GM12891 (cell line): ENCODE measurements around the gene DGCR2.
"Not testable (repeated sequence)": the region's sequence is repeated elsewhere in the genome, so short reads cannot be mapped to it uniquely, and the experiment has no call there.

Source experiments
- DNase-seq: peaks from one replicate; pipeline ENCODE4 v3.0.0; 2011; ENCODE audit warnings: low spot score; ENCODE audit not compliant: insufficient read length
- FAIRE-seq: peaks from 2 replicates; lab custom pipeline; 2011; peaks lifted over from hg19 to GRCh38; lab: Jason Lieb, UNC
- PAX5 ChIP-seq: IDR thresholded peaks from 2 replicates; pipeline ENCODE4 v1.6.1; 2011; ENCODE audit warnings: low read length, moderate library complexity, mild to moderate bottlenecking; ENCODE audit not compliant: insufficient read depth, severe bottlenecking
- POLR2A ChIP-seq: IDR thresholded peaks from 2 replicates; pipeline ENCODE4 v1.6.1; 2011; ENCODE audit warnings: low read depth, low read length, control low read depth
- POLR2AphosphoS5 ChIP-seq: IDR thresholded peaks from 2 replicates; pipeline ENCODE4 v1.6.1; 2011; ENCODE audit warnings: low read depth, low read length, control low read depth
- POU2F2 ChIP-seq: IDR thresholded peaks from 2 replicates; pipeline ENCODE4 v1.6.1; 2011; ENCODE audit warnings: low read depth, mild to moderate bottlenecking, control low read depth, low read length, moderate library complexity
- SPI1 ChIP-seq: IDR thresholded peaks from 2 replicates; pipeline ENCODE4 v1.6.1; 2011; ENCODE audit warnings: low read depth, low read length, control low read depth
- TAF1 ChIP-seq: IDR thresholded peaks from 2 replicates; pipeline ENCODE4 v1.6.1; 2011; ENCODE audit warnings: low read depth, low read length, control low read depth

The DGCR2 gene

GRCh38 chr22:19060356-19061009, 61.7 kb downstream of the DGCR2 start:
- no peak for FAIRE-seq
- no peak for DNase-seq
- no peak for TF ChIP-seq POLR2A

GRCh38 chr22:19059481-19060278, 62.5 kb downstream of the DGCR2 start:
- DNase-seq = no peak
- no peak for FAIRE-seq
- TF ChIP-seq POU2F2 (no peak), PAX5 (no peak), SPI1 (no peak), POLR2A (no peak), TAF1 (no peak), POLR2AphosphoS5 (no peak)

GRCh38 chr22:19058713-19059451, 63.3 kb downstream of the DGCR2 start:
- no peak for FAIRE-seq
- DNase-seq = no peak
- no peak for TF ChIP-seq PAX5
- no peak for TF ChIP-seq TAF1
- no peak for TF ChIP-seq POU2F2
- no peak for TF ChIP-seq SPI1
- TF ChIP-seq POLR2A = no peak
- TF ChIP-seq POLR2AphosphoS5 = no peak

DNA sequence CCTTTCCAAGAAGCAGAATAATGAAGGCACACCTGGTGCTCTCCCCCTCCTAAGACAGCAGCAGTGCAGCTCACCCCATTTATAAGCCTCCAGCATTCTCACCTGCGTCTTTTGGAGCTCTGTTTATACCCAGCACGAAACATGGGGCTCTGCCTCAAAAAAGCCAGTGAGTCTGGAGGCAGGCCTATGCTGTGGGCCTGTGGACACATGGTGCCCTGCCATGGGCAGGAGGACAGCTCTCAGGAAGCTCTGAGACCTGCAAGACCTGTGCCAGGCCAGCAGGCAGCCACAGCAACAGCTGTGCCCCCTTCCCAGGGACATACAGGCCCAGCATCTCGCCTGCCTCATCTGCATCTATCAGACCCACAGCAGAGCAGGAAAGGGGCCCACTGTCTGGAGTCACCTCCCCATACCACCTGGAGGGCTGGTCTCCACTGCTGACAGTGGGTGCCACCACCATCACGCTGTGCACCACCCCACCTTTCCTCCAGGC, 64.2 kb downstream of the DGCR2 start:
- DNase-seq (no peak), FAIRE-seq (no peak)
- no peak for TF ChIP-seq PAX5
- TF ChIP-seq POU2F2 = no peak
- TF ChIP-seq POLR2A = no peak
- no peak for TF ChIP-seq TAF1

DNA sequence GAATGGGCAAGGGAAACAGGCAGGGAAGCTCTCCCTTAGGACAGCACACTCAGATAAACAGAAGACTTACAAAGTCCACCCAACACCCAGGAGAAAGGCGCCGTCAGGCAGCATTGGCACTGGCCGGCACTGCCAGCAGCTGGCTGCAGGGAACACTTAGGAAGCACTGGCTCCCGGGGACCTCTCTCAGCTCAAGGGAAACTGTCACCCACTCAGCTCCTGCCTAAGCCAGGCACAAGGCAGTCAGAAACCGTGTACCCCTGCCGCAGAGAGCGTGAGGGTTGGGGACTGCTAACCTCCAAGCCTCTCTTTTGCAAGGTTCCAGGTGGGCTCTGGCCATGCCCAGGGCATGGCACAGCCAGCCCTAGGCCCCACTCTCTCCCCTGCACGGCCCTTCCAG, 64.7 kb downstream of the DGCR2 start:
- DNase-seq (no peak), FAIRE-seq (no peak)
- no peak for TF ChIP-seq TAF1
- no peak for TF ChIP-seq POLR2A
- TF ChIP-seq POLR2AphosphoS5 = no peak
- no peak for TF ChIP-seq PAX5
- TF ChIP-seq SPI1 = no peak
- no peak for TF ChIP-seq POU2F2

GRCh38 chr22:19056951-19057401, 65.2 kb downstream of the DGCR2 start:
- FAIRE-seq (no peak), DNase-seq (no peak)
- TF ChIP-seq POU2F2 = no peak
- no peak for TF ChIP-seq POLR2AphosphoS5
- TF ChIP-seq TAF1 = no peak
- no peak for TF ChIP-seq PAX5
- no peak for TF ChIP-seq SPI1
- no peak for TF ChIP-seq POLR2A

GRCh38 chr22:19055801-19056200, 66.4 kb downstream of the DGCR2 start:
- DNase-seq (no peak), FAIRE-seq (no peak)
- TF ChIP-seq PAX5 = no peak
- TF ChIP-seq TAF1 = no peak
- no peak for TF ChIP-seq POLR2A
- no peak for TF ChIP-seq POLR2AphosphoS5
- no peak for TF ChIP-seq POU2F2
- TF ChIP-seq SPI1 = no peak

DNA sequence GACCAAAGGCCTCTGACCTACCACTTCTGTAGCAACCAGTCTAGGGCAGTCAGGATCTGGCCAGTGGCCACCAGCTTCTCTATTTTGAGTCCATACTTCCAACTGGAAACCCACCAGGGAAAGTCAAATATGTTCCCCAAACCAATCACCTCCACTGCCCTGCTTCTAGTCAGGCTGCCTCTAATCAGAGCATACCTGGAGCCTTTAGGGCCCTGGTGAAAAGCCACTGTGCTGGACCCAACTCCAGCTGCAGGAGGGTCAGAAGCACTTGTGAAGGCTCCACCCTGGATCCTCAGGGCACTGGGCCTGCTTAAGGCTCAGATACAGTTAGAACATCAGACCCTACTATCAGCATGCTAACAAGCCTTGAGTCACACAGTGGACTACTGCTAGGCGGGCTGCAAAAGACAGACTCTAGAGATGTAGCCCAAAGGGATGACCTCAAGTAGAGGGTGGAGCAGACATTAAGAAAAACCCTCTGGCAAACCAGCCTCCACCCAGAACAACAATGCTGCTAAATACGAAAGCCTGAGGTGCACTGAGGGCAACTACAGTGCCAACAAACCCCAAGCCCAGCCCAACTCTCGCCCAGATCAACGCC, 69.2 kb downstream of the DGCR2 start:
- FAIRE-seq (no peak), DNase-seq (no peak)
- no peak for TF ChIP-seq POU2F2
- no peak for TF ChIP-seq POLR2AphosphoS5
- no peak for TF ChIP-seq PAX5
- TF ChIP-seq SPI1 = no peak
- no peak for TF ChIP-seq TAF1

DNA sequence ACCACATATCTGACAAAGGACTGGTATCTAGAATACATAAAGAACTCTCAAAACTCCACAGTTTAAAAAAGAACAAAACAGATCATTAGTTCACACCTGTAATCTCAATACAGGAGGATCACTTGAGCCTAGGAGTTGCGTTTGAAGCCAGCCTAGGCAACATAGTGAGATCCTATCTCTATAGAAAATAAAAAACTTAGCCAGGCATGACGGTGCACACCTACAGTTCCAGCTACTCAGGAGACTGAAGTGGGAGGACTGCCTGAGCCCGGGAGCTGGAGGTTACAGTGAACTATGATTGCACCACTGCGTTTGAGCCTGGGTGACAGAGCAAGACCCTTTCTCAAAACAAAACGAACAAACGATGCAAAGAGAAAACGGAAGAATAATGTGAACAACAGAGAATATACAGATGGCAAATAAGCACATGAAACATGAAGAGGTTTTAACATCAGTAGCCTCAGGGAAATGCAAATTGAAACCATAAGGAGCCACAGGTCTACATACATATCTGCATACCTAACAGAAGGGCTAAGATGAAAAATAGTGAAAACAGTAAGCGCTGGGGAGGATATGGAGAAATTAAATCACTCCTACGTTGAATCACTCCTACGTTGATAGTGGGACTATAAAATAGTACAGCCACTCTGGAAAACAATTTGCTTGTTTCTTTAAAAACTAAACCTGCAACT, 70.7 kb downstream of the DGCR2 start:
- FAIRE-seq (no peak), DNase-seq (no peak)
- TF ChIP-seq POU2F2 (no peak), POLR2A (no peak), POLR2AphosphoS5 (no peak), SPI1 (no peak)

DNA sequence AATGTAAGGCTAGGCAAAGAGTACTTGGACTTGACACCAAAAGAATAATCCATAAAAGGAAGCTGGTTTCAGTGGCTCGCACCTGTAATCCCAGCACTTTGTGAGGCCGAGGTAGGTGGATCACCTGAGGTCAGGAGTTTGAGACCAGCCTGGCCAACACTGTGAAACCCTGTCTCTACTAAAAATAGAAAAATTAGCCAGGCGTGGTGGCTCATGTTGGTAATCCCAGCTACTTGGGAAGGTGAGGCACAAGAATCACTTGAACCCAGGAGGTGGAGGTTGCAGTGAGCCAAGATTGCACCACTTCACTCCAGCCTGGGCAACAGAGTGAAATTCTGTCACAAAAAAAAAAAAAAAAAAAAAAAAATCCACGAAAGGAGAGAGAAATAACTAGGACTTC, 71.4 kb downstream of the DGCR2 start:
- not testable (repeated sequence) for DNase-seq, FAIRE-seq
